Choroid plexus epithelial cell (primary cell): ENCODE data around the gene PITPNM3.
A peak's percentile ranks its signal among the peaks of the same experiment; 100 is the strongest.

Experiments
- DNase-seq: peaks from one replicate; pipeline ENCODE4 v3.0.0-alpha.2; 2010; ENCODE audit warnings: low read depth
- H3K4me3 ChIP-seq: 2 replicates; pipeline ENCODE4 v1.5.1; 2011; ENCODE audit warnings: low read depth, mild to moderate bottlenecking, control low read depth, low read length, moderate library complexity
- CTCF ChIP-seq: conservative IDR thresholded peaks from 2 replicates; pipeline ENCODE4 v1.5.1; 2011; ENCODE audit warnings: low read depth, mild to moderate bottlenecking, control low read depth, inconsistent platforms, low read length, moderate library complexity

Gene PITPNM3

GRCh38 chr17:6508519-6509030 is 47.8 kb downstream of the PITPNM3 start:
- DNase-seq, result no peak
- TF ChIP-seq CTCF, result no peak
- H3K4me3 ChIP-seq, result no peak overlapping the region

GRCh38 chr17:6508016-6508415 is 48.3 kb downstream of the PITPNM3 start:
- TF ChIP-seq CTCF, result no peak
- DNase-seq, result no peak
- no peak overlapping the region for H3K4me3 ChIP-seq

GRCh38 chr17:6507535-6507934 is 48.8 kb downstream of the PITPNM3 start:
- no peak for TF ChIP-seq CTCF
- peak; percentile 84 for DNase-seq
- H3K4me3 ChIP-seq, result no peak overlapping the region

GRCh38 chr17:6506679-6507231 is 49.6 kb downstream of the PITPNM3 start:
- no peak for TF ChIP-seq CTCF
- DNase-seq, result no peak
- no peak overlapping the region for H3K4me3 ChIP-seq

- peak; percentile 24 for DNase-seq
- TF ChIP-seq CTCF, result no peak
- H3K4me3 ChIP-seq, result no peak overlapping the region
Observed at GRCh38 chr17:6505425-6506142, 50.8 kb downstream of the PITPNM3 start.

GRCh38 chr17:6503641-6504195 is 52.6 kb downstream of the PITPNM3 start:
- no peak for TF ChIP-seq CTCF
- DNase-seq, result no peak
- no peak overlapping the region for H3K4me3 ChIP-seq
